ENCODE data around the gene TMEM271. TPM values are rescaled to one million over a fixed set of nuclear protein-coding genes. Genes with fewer than 3 reads are reported as not detected.

Gene TMEM271
- total and polyA plus RNA-seq, 2 donors: 0.02 to 0.05 TPM

DNA sequence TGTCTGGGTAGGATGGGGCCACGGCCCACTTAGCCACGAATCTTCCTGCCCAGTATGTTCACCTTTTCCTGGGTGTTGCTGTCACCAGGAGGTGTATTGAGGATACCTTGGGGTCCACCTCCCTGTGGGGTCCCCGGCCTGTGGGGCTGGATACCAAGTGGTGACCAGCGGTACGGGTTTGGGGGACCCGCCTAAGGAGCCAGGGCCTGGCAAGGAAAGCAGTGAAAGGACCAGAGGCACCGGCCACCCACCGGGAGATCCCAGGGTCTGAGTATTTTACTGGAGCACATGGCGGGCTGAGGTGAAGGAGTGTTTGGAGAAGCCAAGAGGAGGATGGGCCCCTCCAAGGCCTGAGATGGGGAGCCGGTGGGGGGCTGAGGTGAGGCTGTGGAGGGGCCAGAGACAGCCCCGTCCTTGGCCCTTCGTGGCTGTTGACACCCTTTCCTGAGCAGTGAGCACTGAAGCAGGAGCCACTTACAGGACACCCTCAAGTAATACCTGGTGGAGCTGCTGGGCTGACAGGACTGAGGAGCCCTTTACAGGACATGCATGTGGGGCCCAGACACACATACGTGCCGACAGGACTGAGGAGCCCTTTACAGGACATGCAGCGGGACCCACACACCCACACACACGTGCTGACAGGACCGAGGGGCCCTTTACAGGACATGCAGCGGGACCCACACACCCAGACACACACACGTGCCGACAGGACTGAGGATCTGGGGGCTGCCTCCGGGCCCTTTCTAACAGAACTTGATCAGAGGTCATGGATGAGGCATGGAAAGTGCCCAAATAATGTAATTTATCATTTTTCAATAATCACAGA is 38.4 kb downstream of the TMEM271 start:
- DNase-seq (ENCODE audit: low read depth in 6 of 9, low spot score in 9 of 9): no peak
- H3K9me3 ChIP-seq (ENCODE audit: control insufficient read depth in 2 of 2, insufficient read depth in 1 of 2, low read length in 1 of 2): no peaks in the 10 kb centered on the region
- 95% methylated on average over 21 of the region's 21 CpGs for WGBS
- H3K27ac ChIP-seq (ENCODE audit: low read depth in 1 of 2, low read length in 1 of 2): no peak overlapping the region
- H3K27me3 ChIP-seq (ENCODE audit: control insufficient read depth in 2 of 2, insufficient read depth in 1 of 2, low read length in 1 of 2): no peaks in the 10 kb centered on the region
- H3K36me3 ChIP-seq (ENCODE audit: control insufficient read depth in 2 of 2, insufficient read depth in 2 of 2, low read length in 1 of 2): peaks cover 15 to 41% of the 10 kb centered on the region in 2 donors
- H3K4me1 ChIP-seq (ENCODE audit: control insufficient read depth in 2 of 2, insufficient read depth in 2 of 2, low read length in 2 of 2): no peaks in the 10 kb centered on the region
- no peak overlapping the region for H3K4me3 ChIP-seq (ENCODE audit: low read length in 2 of 2)

GRCh38 chr4:536351-536972 is 39.6 kb downstream of the TMEM271 start:
- WGBS: 98% methylated on average over 36 of the region's 36 CpGs
- no peaks in the 10 kb centered on the region for H3K27me3 ChIP-seq (ENCODE audit: control insufficient read depth in 2 of 2, insufficient read depth in 1 of 2, low read length in 1 of 2)
- H3K4me1 ChIP-seq (ENCODE audit: control insufficient read depth in 2 of 2, insufficient read depth in 2 of 2, low read length in 2 of 2): no peaks in the 10 kb centered on the region
- no peak overlapping the region for H3K4me3 ChIP-seq (ENCODE audit: low read length in 2 of 2)
- H3K27ac ChIP-seq (ENCODE audit: low read depth in 1 of 2, low read length in 1 of 2): no peak overlapping the region
- DNase-seq (ENCODE audit: low read depth in 6 of 9, low spot score in 9 of 9): no peak
- no peaks in the 10 kb centered on the region for H3K9me3 ChIP-seq (ENCODE audit: control insufficient read depth in 2 of 2, insufficient read depth in 1 of 2, low read length in 1 of 2)
- peaks cover 24 to 51% of the 10 kb centered on the region in 2 donors for H3K36me3 ChIP-seq (ENCODE audit: control insufficient read depth in 2 of 2, insufficient read depth in 2 of 2, low read length in 1 of 2)

DNA sequence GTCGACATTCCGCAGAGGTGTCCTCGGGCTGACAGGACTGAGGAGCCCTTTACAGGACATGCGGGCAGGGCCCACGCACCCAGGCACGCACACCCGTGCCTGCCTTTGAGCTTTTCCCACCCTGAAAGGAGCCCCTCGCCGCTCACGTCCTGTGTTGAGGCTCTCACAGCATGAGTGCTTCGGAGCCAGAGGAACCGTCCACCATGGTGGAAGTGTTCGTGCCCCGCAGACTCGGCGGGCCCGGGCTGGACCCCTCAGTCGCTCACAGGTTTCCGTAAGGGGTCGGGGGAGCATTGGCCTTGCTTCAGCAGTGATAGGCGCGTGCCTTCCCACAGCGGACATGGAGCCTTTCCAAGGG is 40.2 kb downstream of the TMEM271 start:
- Histone ChIP-seq H3K9me3 (ENCODE audit: control insufficient read depth in 2 of 2, insufficient read depth in 1 of 2, low read length in 1 of 2) (no peaks in the 10 kb centered on the region), H3K27ac (ENCODE audit: low read depth in 1 of 2, low read length in 1 of 2) (no peak overlapping the region), H3K4me3 (ENCODE audit: low read length in 2 of 2) (no peak overlapping the region), H3K4me1 (ENCODE audit: control insufficient read depth in 2 of 2, insufficient read depth in 2 of 2, low read length in 2 of 2) (no peaks in the 10 kb centered on the region), H3K36me3 (ENCODE audit: control insufficient read depth in 2 of 2, insufficient read depth in 2 of 2, low read length in 1 of 2) (peaks cover 30 to 57% of the 10 kb centered on the region in 2 donors), H3K27me3 (ENCODE audit: control insufficient read depth in 2 of 2, insufficient read depth in 1 of 2, low read length in 1 of 2) (no peaks in the 10 kb centered on the region)
- WGBS: 98% methylated on average over 23 of the region's 23 CpGs
- no peak for DNase-seq (ENCODE audit: low read depth in 6 of 9, low spot score in 9 of 9)

- Histone ChIP-seq H3K27ac (ENCODE audit: low read depth in 1 of 2, low read length in 1 of 2) (no peak overlapping the region), H3K27me3 (ENCODE audit: control insufficient read depth in 2 of 2, insufficient read depth in 1 of 2, low read length in 1 of 2) (no peaks in the 10 kb centered on the region), H3K4me1 (ENCODE audit: control insufficient read depth in 2 of 2, insufficient read depth in 2 of 2, low read length in 2 of 2) (no peaks in the 10 kb centered on the region), H3K36me3 (ENCODE audit: control insufficient read depth in 2 of 2, insufficient read depth in 2 of 2, low read length in 1 of 2) (peaks cover 32 to 59% of the 10 kb centered on the region in 2 donors), H3K9me3 (ENCODE audit: control insufficient read depth in 2 of 2, insufficient read depth in 1 of 2, low read length in 1 of 2) (no peaks in the 10 kb centered on the region), H3K4me3 (ENCODE audit: low read length in 2 of 2) (no peak overlapping the region)
- WGBS: 97% methylated on average over 39 of the region's 39 CpGs
- DNase-seq (ENCODE audit: low read depth in 6 of 9, low spot score in 9 of 9): no peak
Observed at GRCh38 chr4:535181-535923, 40.7 kb downstream of the TMEM271 start.

DNA sequence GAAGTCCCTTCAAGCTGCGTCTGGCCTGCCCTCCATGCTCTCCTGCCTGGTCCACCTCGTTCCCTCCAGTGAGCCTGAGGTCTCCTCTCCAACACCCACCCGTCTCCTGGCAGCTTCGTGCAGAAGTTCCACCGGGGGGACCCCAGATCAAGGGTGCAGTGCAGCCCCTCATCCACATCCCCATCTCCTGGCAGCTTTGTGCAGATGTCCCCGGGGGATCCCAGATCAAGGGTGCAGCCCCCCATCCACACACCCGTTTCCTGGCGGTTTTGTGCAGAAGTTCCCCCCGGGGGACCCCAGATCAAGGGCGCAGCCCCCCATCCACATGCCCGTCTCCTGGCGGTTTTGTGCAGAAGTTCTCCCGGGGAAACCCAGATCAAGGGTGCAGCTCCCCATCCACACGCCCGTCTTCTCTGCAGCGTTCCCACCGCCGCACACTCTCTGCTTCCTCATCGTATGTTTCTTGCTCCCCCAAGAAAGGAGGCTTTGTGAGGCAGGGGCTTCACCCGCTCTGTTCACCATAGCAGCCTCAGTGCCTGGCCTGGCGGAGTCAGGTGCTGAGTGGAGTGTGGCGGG is 41.4 kb downstream of the TMEM271 start:
- Histone ChIP-seq H3K4me1 (ENCODE audit: control insufficient read depth in 2 of 2, insufficient read depth in 2 of 2, low read length in 2 of 2) (no peaks in the 10 kb centered on the region), H3K27me3 (ENCODE audit: control insufficient read depth in 2 of 2, insufficient read depth in 1 of 2, low read length in 1 of 2) (no peaks in the 10 kb centered on the region), H3K36me3 (ENCODE audit: control insufficient read depth in 2 of 2, insufficient read depth in 2 of 2, low read length in 1 of 2) (peaks cover 35 to 63% of the 10 kb centered on the region in 2 donors), H3K27ac (ENCODE audit: low read depth in 1 of 2, low read length in 1 of 2) (no peak overlapping the region), H3K4me3 (ENCODE audit: low read length in 2 of 2) (no peak overlapping the region), H3K9me3 (ENCODE audit: control insufficient read depth in 2 of 2, insufficient read depth in 1 of 2, low read length in 1 of 2) (no peaks in the 10 kb centered on the region)
- WGBS: 98% methylated on average over 22 of the region's 22 CpGs
- no peak for DNase-seq (ENCODE audit: low read depth in 6 of 9, low spot score in 9 of 9)

- 97% methylated on average over 21 of the region's 21 CpGs for WGBS
- no peak for DNase-seq (ENCODE audit: low read depth in 6 of 9, low spot score in 9 of 9)
- H3K4me3 ChIP-seq (ENCODE audit: low read length in 2 of 2): no peak overlapping the region
- no peaks in the 10 kb centered on the region for H3K9me3 ChIP-seq (ENCODE audit: control insufficient read depth in 2 of 2, insufficient read depth in 1 of 2, low read length in 1 of 2)
- H3K27me3 ChIP-seq (ENCODE audit: control insufficient read depth in 2 of 2, insufficient read depth in 1 of 2, low read length in 1 of 2): no peaks in the 10 kb centered on the region
- H3K36me3 ChIP-seq (ENCODE audit: control insufficient read depth in 2 of 2, insufficient read depth in 2 of 2, low read length in 1 of 2): peaks cover 35 to 63% of the 10 kb centered on the region in 2 donors
- H3K4me1 ChIP-seq (ENCODE audit: control insufficient read depth in 2 of 2, insufficient read depth in 2 of 2, low read length in 2 of 2): no peaks in the 10 kb centered on the region
- H3K27ac ChIP-seq (ENCODE audit: low read depth in 1 of 2, low read length in 1 of 2): no peak overlapping the region
Observed at GRCh38 chr4:534101-534575, 42.0 kb downstream of the TMEM271 start.

- DNase-seq (ENCODE audit: low read depth in 6 of 9, low spot score in 9 of 9): no peak
- H3K4me1 ChIP-seq (ENCODE audit: control insufficient read depth in 2 of 2, insufficient read depth in 2 of 2, low read length in 2 of 2): no peaks in the 10 kb centered on the region
- 98% methylated on average over 36 of the region's 36 CpGs for WGBS
- no peak overlapping the region for H3K27ac ChIP-seq (ENCODE audit: low read depth in 1 of 2, low read length in 1 of 2)
- H3K27me3 ChIP-seq (ENCODE audit: control insufficient read depth in 2 of 2, insufficient read depth in 1 of 2, low read length in 1 of 2): no peaks in the 10 kb centered on the region
- peaks cover 40 to 67% of the 10 kb centered on the region in 2 donors for H3K36me3 ChIP-seq (ENCODE audit: control insufficient read depth in 2 of 2, insufficient read depth in 2 of 2, low read length in 1 of 2)
- H3K4me3 ChIP-seq (ENCODE audit: low read length in 2 of 2): no peak overlapping the region
- H3K9me3 ChIP-seq (ENCODE audit: control insufficient read depth in 2 of 2, insufficient read depth in 1 of 2, low read length in 1 of 2): no peaks in the 10 kb centered on the region
Observed at GRCh38 chr4:533318-534100, 42.6 kb downstream of the TMEM271 start.

DNA sequence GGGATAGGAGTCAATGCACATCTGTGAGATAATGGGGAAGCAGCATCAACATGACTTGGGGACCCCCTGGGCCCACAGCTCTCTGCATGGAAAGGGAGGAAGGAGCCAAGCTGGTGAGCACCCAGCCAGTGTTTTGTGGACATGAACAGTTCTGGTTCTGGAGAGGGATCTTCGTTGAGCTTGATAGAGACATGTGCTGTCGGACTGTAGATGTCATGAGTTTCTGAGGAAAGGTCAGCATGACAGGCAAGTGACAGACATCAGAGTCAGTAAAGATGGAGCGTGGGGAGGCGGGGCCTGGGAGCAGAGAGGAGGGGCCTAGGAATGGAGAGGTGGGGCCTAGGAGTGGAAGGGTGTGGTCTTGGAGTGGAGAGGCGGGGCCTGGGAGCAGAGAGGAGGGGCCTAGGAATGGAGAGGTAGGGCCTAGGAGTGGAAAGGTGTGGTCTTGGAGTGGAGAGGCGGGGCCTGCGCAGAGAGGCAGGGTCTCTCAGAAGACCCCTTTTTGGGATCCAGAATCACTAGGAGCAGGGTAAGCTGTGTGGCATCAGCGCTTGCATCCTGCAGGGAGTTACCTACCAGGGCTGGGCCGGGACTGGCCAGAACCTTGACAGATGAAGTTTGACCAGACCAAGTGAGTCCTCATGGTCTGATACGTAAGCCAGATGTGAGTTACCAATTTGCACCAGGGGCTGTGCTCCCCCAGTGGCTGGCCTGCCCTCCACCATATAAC is 43.3 kb downstream of the TMEM271 start:
- no peaks in the 10 kb centered on the region for H3K27me3 ChIP-seq (ENCODE audit: control insufficient read depth in 2 of 2, insufficient read depth in 1 of 2, low read length in 1 of 2)
- 98% methylated on average over 10 of the region's 10 CpGs for WGBS
- peaks cover 43 to 69% of the 10 kb centered on the region in 2 donors for H3K36me3 ChIP-seq (ENCODE audit: control insufficient read depth in 2 of 2, insufficient read depth in 2 of 2, low read length in 1 of 2)
- no peak for DNase-seq (ENCODE audit: low read depth in 6 of 9, low spot score in 9 of 9)
- no peaks in the 10 kb centered on the region for H3K9me3 ChIP-seq (ENCODE audit: control insufficient read depth in 2 of 2, insufficient read depth in 1 of 2, low read length in 1 of 2)
- H3K27ac ChIP-seq (ENCODE audit: low read depth in 1 of 2, low read length in 1 of 2): no peak overlapping the region
- no peak overlapping the region for H3K4me3 ChIP-seq (ENCODE audit: low read length in 2 of 2)
- H3K4me1 ChIP-seq (ENCODE audit: control insufficient read depth in 2 of 2, insufficient read depth in 2 of 2, low read length in 2 of 2): no peaks in the 10 kb centered on the region

Data from thymus (tissue), 11 donors.